Renal cortex interstitium (tissue), 11 donors: ENCODE results near the gene FKBP9. TPM values are rescaled to one million over a fixed set of nuclear protein-coding genes. Genes with fewer than 3 reads are reported as not detected.
"Not testable (repeated sequence)": the region's sequence is repeated elsewhere in the genome, so short reads cannot be mapped to it uniquely, and the experiment has no call there.

Experiments
- DNase-seq, 11 donors: peaks; one replicate each; pipeline ENCODE4 v3.0.0-alpha.2; 2013; ENCODE audit warnings: low read depth in 9 of 11, low spot score in 4 of 11; ENCODE audit errors: extremely low read depth in 1 of 11
- polyA plus RNA-seq, 3 donors: library from polyadenylated mRNA; unstranded; fragments of 120-200 nt; gene quantifications; one replicate each; pipeline ENCODE4 v1.2.1, GENCODE V29; 2013; ENCODE audit not compliant: insufficient read length in 3 of 3

FKBP9 gene
- polyA plus RNA-seq, 3 donors = 125 to 176 (median 168) TPM

DNA sequence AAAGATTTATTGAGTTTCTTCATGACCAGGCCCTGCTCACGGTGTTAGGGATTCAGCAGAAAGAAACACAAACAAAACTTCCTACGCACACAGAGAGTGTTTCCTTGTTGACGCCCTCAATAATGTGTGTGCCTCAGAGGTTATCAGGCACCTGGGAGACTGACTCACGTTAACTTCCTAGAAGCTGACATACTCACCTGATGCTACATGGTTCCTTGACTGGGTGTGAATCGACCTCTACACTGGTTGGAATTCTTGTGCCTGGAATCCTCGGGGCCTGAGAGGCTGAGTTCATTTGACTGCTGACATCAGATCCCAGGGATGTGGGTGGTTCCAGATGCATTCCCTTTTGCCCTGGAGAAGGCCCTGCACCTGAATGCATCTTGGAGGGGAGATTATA lies 35.5 kb downstream of the FKBP9 start:
- not testable (repeated sequence) for DNase-seq

DNA sequence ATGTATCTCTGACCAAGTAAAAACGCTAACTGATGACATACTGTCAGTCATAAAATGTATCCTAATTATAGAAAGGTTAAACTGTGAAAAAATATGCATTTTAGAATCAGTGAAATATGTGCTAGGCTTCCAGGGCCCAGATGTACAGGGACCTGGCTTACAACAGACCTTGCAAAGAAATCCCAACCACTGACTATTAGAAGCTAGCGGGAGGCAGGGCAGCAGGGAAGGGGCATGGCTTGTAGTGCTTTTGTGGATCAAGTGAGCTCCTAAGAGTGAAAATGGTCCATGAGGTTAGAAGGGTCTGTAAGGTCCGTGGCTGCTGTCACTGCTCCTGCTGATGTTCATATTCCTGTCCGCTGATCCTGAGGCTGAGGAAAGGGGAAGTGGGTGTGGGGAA lies 40.7 kb downstream of the FKBP9 start:
- DNase-seq = not testable (repeated sequence)

DNA sequence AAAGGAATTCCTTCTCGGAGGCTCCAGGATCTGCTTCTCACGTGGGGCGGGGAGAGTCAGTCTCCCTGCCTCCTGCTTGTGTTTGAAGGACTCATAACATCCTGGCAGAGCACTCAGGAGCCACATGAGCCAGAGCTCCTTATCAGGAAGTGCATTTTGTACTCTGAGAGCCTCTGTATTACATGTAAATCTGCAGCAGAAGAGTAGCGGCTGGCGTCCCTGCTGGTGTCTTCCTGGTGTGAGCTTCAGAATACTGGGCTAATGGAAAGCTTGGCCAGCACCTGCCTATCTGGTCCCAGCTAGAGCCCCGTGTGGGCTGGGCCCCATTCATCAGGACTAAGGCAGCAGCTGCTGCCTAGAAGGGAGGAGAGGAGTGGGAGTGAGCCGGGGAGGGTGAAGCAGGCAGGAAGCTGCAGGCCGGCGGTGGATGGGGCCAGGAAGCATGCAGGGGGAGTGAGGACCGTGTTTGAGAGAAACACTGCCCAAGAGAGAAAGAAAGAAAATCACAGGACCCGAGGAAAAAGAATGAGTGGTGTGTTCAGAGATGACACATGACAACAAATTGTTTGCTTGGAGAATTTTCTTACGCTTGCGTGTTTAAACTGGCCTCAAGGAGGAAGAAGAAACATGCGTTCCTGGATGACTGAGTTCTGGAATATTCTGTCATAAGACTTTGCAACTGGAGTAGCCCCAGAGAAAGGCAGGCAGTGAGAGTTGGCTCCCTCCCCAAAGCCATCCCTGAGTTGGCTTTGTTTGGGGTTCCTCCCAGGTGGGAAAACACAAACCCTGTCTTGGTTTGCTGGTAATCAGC lies 41.3 kb downstream of the FKBP9 start:
- DNase-seq = peak in 8 of 11 donors; percentile 15 to 36 (median 29)

DNA sequence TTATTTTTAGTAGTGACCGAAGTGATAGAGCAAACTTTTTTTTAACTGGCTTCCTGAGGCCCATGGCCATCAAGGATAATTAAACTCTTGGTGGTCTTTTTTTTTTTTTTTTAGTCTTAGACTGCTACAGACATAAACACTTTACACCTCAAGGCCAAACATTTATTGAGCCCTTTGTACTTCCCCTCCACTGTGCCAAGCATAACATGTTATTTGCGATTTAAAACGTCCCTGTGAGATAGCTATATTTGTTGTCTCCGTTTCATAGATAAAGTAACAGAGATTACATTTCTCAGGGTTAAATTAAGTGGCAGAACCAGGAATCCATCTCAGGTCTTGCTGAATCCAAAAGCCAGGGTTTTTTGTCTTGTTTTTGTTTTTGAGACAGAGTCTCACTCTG lies 42.1 kb downstream of the FKBP9 start:
- not testable (repeated sequence) for DNase-seq

DNA sequence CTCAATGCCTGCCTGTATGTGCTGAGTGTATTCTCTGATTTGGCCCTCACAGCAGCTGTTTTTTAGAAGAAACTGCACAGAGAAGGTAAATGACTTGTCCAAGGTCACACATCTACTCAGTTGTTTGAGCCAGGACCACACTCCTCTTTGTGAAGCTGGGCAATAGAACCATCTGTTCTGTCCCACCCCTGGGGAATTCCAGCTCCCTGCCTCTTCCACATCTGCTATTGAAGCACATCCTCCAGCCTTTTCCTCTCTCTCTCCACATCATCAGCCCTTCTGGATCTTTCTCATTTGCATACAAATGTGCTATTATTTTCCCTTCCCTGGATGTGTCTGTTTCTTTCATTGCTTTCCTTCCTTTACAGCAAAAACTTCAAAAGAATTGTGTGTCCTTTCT lies 45.9 kb downstream of the FKBP9 start:
- not testable (repeated sequence) for DNase-seq

DNA sequence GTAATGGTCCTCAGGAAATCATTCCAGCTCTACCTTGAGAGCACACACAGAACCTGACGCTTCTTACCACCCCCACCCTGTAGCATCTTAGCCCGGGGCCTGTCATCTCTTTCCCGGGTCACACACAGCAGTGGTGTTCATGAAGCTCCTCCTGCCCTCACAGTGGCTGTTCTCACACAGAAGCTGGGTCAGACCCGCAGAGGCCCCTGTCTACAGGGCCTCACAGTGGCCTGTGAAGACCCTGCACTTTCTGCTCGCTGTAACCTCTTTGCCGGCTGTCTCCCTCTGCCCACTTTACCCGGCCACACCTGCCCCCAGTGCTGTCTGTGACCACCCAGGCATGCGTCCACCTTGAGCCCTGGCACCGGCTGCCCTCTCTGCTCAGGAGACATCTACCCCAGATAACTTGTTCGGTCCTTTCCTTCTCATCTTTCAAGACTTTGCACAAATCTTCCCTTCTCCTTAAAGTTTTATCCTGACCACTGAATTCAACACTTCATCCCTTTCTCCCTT lies 46.9 kb downstream of the FKBP9 start:
- DNase-seq = not testable (repeated sequence)

DNA sequence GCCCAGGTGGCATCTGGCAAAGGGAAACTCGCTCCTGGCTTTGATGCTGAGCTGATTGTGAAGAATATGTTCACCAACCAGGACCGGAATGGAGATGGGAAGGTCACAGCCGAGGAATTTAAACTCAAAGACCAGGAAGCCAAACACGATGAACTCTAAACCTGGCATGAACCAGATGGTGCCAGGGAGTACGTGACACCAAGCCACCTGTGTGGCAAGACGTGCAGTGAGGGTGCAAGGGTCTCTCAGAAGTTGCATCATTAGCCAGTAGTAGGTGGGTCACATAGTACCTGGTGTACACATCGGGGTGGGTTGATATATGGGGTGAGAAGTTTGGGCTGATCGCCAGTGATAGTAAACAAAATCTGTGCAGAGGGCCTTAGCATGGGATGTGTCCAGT lies 48.0 kb downstream of the FKBP9 start:
- DNase-seq = not testable (repeated sequence)

DNA sequence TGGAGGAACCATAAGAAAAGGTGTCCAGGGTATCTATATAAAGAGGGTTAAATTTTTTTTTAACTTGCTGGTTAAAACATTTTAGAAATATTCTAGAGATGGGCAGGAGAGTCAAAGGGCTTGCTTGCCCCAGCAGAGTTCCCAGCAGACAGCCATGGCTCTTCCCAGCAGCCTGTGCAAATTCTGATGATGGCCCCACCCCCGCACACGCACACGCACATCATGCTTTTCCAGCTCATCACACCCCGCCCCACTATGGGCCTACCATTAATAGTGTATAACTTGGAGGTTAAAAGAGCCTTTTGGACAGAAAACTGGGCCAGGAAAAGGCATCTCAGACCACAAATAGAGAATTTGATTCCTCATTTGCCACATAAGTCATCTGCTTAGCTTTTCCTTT lies 48.5 kb downstream of the FKBP9 start:
- DNase-seq = not testable (repeated sequence)

DNA sequence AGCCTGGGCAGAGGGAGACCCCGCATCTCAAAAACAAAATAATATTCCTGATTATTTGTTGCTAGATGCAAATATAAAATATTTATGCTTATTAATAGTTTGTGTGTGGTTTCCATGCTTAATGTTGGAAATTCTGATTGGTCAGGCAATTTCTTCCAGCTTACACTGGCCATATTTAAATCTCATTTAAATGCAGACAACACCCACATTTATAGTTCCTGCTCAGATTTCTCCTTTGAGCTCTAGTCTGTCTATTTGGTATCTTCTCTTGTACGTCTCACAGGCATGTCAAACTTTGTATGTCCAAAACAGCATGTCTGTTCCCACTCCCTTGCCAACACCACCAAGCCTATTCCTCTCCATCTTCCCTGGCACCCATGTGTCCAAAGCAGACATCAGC lies 52.5 kb downstream of the FKBP9 start:
- DNase-seq = no peak

DNA sequence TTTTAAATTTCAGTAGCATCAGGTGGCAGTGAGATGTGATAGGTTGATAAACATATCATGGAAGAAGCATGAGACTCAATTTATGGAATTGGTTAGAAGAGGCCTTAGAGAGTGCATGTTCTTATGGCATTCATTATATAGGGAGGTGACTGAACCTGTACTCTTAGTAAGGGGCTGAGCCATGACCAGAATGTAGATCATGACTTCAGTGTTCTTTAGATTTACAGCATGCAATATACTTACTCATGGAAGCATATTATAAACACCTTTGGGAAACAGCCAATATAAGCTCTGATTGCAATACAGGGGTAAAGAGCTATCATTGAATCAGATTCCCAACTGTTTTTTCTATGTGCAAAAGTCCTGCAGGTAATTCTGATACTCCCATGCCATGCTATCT lies 55.1 kb downstream of the FKBP9 start:
- DNase-seq = no peak

DNA sequence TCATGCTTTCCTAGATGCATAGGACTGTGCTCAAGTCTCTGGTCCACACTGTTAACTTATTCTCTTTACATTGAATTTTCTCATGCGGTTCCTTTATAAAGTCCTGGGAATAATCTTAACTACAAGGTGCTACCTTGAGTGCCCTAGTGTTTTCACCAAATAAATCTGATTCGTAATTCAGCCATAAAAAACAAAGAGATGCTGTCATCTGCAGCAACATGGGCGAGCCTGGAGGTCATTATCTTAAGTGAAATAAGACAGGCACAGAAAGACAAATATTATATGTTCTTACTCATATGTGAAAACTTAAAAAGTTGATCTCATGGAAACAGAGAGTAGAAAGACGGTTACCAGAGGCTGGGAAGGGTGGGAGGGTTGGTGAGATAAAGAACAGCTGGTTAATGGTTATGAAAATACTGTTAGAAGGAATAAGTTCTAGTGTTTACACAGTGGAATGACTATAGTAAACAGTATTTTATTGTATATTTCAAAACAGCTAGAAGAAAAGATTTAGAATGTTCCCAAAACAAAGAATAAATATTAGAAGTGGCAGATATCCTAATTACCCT lies 67.0 kb downstream of the FKBP9 start:
- DNase-seq = no peak

DNA sequence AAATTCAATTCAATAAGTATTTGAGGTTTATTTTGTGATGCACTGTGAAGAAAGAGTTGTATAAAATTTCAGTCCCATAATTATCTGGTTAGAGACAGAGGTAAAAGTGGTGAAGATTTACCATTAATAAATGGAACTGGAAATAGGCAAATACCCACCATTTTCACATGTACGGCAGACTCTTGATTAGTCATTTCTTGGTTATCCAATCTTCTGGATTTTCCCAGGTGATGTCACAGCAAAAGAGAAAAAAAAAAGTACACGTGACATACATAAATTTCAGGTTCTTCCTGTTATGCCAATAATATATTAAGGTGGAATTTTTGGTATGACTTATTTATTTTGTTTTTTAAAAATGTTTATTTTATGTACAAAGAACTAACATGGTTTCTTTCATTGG lies 78.5 kb downstream of the FKBP9 start:
- no peak for DNase-seq

DNA sequence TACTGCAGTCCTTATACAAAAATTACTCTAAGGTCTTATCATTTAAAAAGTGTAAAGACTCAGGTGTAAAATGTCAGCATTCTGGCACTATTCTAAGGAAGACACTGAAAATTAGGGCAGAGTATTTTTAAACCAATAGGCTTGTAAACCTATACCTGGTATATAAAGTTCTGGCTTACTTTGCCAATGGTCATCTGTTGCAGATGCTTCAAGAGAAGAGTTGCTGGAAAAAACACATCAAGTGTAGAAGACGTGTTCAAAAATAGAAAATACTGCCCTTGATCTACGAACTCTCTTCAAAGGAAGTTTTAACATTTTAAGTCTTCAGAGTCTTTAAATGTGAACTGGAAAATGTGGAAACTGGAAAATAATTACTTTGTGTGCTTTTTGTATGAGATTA lies 81.4 kb downstream of the FKBP9 start:
- DNase-seq = no peak

DNA sequence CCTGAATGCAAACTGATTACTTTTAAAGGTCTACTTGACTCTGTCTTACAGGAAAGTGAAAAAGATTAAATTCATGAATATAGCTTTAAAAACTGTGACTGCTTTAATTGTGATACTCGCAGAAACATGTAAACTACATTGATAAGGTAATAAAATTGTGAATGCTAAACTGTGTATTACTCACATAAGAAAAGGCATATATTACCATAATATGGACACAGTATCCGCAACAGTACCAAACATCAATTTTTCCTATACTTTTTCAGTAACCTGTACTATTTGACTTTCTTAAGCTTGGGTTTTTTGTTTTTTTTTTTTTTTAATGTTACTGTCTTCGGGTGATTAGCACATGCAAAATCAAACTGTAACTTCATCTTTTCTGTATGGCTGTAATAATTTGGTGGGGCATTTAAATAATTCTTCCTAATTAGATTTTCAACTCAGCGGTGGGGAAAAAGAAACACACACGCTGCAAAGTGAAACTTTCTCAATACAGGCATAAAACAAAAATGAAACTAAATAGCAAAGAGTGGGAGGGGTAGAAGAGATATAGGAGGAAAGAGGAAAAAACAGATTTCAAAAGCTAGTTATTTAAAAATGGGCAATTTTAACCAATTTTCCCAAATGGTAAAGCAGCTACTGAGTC lies 82.1 kb downstream of the FKBP9 start:
- DNase-seq = no peak

DNA sequence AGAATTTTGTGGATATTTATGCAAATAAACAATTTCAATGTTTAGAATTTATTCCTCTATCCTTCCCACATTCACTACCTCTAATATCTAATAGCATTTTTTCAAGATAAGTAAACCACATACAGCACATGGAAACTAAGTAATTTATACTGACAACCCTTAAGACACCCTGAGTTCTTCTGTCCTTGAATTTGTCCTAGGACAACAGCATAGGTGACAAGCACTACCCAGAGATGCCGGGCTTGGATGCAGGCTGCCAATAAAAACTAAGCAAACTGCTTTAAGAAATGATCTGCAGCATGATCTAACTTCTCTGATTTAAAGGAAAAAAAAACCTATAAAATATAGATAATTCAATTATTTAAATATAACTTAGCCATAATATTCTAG lies 82.7 kb downstream of the FKBP9 start:
- no peak for DNase-seq

DNA sequence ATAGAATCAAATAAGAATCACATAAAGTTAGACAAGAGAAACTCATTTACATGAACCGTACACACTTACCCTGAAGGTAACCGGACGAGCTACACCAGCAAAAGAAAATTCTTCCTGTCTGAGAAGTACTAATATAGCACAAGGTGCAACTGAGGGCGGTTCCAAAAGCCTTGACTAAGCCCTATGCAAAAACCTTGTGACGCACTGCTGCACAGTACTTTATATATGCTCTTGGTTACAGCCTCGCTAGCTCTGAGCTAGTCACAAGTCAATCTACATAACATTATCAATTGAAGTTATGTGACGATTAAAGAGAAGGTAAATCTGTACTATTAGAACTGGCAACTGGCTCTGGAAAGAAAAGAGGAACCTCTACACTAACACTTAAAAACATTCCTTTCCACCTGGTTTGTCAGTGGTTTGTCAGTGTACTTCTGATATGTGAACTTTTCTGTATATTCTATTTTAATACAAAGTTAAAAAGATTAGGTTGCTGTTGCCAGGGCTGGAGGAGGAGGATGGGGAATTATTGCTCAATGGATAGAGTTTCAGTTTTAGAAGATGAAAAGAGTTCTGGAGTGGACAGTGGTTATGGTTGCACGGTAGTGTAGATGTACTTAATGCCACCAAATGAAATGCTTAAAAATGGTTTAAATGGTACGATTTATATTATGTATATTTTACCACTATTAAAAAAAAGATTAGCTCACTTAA lies 83.7 kb downstream of the FKBP9 start:
- no peak for DNase-seq

DNA sequence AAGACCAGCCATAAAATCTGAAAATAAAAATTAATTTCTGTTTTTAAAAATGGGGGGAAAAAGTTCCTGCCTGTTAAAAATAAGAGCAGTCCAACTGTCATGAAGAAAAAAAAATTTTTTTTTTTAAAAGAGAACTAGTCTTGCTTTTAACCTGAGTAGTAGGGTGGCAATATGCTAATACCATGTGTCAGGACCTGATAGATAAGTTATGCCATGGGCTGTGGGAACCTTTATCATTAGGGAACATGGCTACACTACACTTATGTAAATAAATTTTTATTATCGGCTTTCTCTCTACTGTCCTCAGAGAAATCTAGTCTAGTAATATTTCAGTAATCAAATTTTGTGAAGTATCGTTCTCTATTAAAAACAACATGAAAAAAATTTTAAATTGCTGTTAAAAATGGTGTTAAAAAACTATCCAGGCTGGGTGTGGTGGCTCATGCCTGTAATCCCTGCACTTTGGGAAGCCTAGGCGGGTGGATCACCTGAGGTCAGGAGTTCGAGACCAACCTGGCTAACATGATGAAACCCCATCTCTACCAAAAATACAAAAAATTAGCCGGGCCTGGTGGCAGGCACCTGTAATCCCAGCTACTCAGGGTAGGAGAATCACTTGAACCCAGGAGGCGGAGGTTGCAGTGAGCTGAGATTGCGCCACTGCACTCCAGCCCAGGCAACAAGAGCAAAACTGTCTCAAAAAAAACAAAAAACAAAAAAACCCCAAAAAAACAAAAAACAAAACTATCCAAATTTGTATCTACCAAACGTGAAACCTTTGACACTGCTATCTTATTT lies 84.6 kb downstream of the FKBP9 start:
- DNase-seq = no peak

DNA sequence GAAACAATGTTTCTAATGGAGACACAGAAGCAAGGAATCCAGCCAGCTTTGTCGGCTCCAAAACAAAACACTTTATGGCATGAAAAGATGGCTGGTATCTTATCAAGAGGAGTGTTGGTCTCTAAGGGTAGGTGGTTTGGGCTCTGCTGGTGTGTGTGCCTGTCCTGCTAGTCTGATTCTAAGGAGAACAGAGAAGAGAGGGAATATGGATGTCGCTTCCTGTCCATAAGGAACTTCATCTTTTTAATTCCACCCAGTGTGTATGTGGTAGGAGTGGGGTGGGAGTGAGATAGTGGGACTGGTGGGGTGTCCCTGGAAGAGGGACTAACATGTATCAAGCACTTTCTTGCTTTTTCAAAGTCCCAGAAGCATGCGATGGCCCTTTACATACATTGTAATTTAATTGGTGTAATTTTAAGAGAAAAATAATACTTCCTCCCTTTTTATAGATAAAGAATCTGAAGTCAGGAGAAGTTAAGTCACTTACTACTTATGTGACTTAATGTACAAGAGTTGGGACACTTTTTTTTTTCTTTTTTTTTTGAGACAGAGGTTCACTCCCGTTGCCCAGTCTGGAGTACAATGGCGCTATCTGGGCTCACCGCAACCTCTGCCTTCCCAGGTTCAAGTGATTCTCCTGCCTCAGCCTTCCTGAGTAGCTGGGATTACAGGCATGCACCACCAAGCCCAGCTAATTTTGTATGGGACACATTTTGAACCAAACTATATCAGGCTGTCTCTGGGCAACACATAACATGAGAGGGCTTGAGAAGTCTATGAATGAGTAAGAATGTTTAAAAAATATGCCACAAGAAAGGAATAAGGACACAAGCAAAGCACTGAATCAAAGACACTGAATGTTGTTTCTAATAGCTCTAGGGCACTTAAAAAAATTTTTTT lies 86.5 kb downstream of the FKBP9 start:
- no peak for DNase-seq
